Type B pancreatic cell (in vitro differentiated cells): ENCODE data around the gene DUSP9. TPM values are rescaled to one million over a fixed set of nuclear protein-coding genes. Genes with fewer than 3 reads are reported as not detected.
A peak's percentile ranks its signal among the peaks of the same experiment; 100 is the strongest.
"Not testable (repeated sequence)": the region's sequence is repeated elsewhere in the genome, so short reads cannot be mapped to it uniquely, and the experiment has no call there.

Experiments used
- DNase-seq: peaks from one replicate; pipeline ENCODE4 v3.0.0; 2021; ENCODE audit warnings: mixed read lengths; ENCODE audit not compliant: unreplicated experiment; ENCODE audit errors: extremely low spot score
- H3K27ac Mint-ChIP-seq: 2 replicates; pipeline ENCODE4 v1.8.0; 2021; ENCODE audit warnings: mild to moderate bottlenecking, mixed read lengths
- H3K27me3 Mint-ChIP-seq: 2 replicates; pipeline ENCODE4 v1.8.0; 2021; ENCODE audit warnings: mixed read lengths
- H3K36me3 Mint-ChIP-seq: 2 replicates; pipeline ENCODE4 v1.8.0; 2021; ENCODE audit warnings: mixed read lengths
- H3K4me1 Mint-ChIP-seq: one replicate; pipeline ENCODE4 v1.8.0; 2021; ENCODE audit warnings: mixed read lengths; ENCODE audit not compliant: unreplicated experiment
- H3K4me3 Mint-ChIP-seq: 2 replicates; pipeline ENCODE4 v1.8.0; 2021; ENCODE audit warnings: mild to moderate bottlenecking, mixed read lengths
- H3K9me3 Mint-ChIP-seq: 2 replicates; pipeline ENCODE4 v1.8.0; 2021; ENCODE audit warnings: mixed read lengths
- CTCF ChIP-seq: fragments of 200-600 bp; sonication (generic); conservative IDR thresholded peaks from 2 replicates; pipeline ENCODE4 v1.5.0; 2021; ENCODE audit warnings: antibody characterized with exemption, mild to moderate bottlenecking
- total RNA-seq: library from RNA; stranded (reverse); gene quantifications from 2 replicates; pipeline ENCODE4 v1.2.1, GENCODE V29; 2021; ENCODE audit warnings: low replicate concordance

The DUSP9 gene
- total RNA-seq, 1 donor from 2014 or later = 9.5 TPM

GRCh38 chrX:153694687-153695270 lies 47.8 kb downstream of the DUSP9 start:
- Mint-ChIP-seq H3K4me1 (no peaks in the 10 kb centered on the region), H3K9me3 (no peaks in the 10 kb centered on the region), H3K4me3 (no peak overlapping the region), H3K36me3 (peaks cover 3% of the 10 kb centered on the region), H3K27ac (no peak overlapping the region), H3K27me3 (no peaks in the 10 kb centered on the region)
- DNase-seq = no peak
- TF ChIP-seq CTCF = no peak

- Mint-ChIP-seq H3K27ac (peak overlapping the region; percentile 48), H3K9me3 (no peaks in the 10 kb centered on the region)
- DNase-seq = no peak
Measured at GRCh38 chrX:153696100-153696499, 49.1 kb downstream of the DUSP9 start.

GRCh38 chrX:153696538-153696937 lies 49.5 kb downstream of the DUSP9 start:
- not testable (repeated sequence) for H3K4me3 Mint-ChIP-seq, DNase-seq, H3K27me3 Mint-ChIP-seq, H3K36me3 Mint-ChIP-seq, H3K9me3 Mint-ChIP-seq, H3K4me1 Mint-ChIP-seq, H3K27ac Mint-ChIP-seq

More at GRCh38 chrX:153696100-153696499, 49.1 kb downstream of the DUSP9 start:
- TF ChIP-seq CTCF = no peak
- Mint-ChIP-seq H3K4me1 (no peaks in the 10 kb centered on the region), H3K27me3 (no peaks in the 10 kb centered on the region), H3K4me3 (no peak overlapping the region), H3K36me3 (peaks cover 3% of the 10 kb centered on the region)

- not testable (repeated sequence) for H3K4me1 Mint-ChIP-seq, H3K9me3 Mint-ChIP-seq, DNase-seq, H3K36me3 Mint-ChIP-seq, H3K4me3 Mint-ChIP-seq, H3K27me3 Mint-ChIP-seq
- H3K27ac Mint-ChIP-seq = peak overlapping the region; percentile 57
Measured at GRCh38 chrX:153696986-153697722, 50.2 kb downstream of the DUSP9 start.

GRCh38 chrX:153697924-153698865 lies 51.2 kb downstream of the DUSP9 start:
- TF ChIP-seq CTCF = no peak

GRCh38 chrX:153699210-153699783 lies 52.3 kb downstream of the DUSP9 start:
- not testable (repeated sequence) for H3K9me3 Mint-ChIP-seq, DNase-seq, H3K4me1 Mint-ChIP-seq, H3K36me3 Mint-ChIP-seq, H3K27me3 Mint-ChIP-seq, H3K27ac Mint-ChIP-seq, H3K4me3 Mint-ChIP-seq

More at GRCh38 chrX:153697924-153698865, 51.2 kb downstream of the DUSP9 start:
- no peaks in the 10 kb centered on the region for H3K4me1 Mint-ChIP-seq
- no peak overlapping the region for H3K4me3 Mint-ChIP-seq
- H3K27ac Mint-ChIP-seq = peak overlapping the region; percentile 57
- H3K9me3 Mint-ChIP-seq = no peaks in the 10 kb centered on the region
- H3K27me3 Mint-ChIP-seq = no peaks in the 10 kb centered on the region
- H3K36me3 Mint-ChIP-seq = peaks cover 3% of the 10 kb centered on the region
- DNase-seq = no peak

- H3K36me3 Mint-ChIP-seq, H3K27me3 Mint-ChIP-seq, H3K4me1 Mint-ChIP-seq, H3K4me3 Mint-ChIP-seq, H3K9me3 Mint-ChIP-seq, DNase-seq, H3K27ac Mint-ChIP-seq: not testable (repeated sequence)
Measured at GRCh38 chrX:153699784-153700371, 52.9 kb downstream of the DUSP9 start.
